Stimulated activated CD8-positive, alpha-beta memory T cell treated with anti-CD3 and anti-CD28 coated beads, Interleukin-4, amount 100 ng/mL, for 24 hours (primary cell): ENCODE data around the gene NDP.
A peak's percentile ranks its signal among the peaks of the same experiment; 100 is the strongest.
"Not testable (repeated sequence)": the region's sequence is repeated elsewhere in the genome, so short reads cannot be mapped to it uniquely, and the experiment has no call there.

ENCODE experiments used
- DNase-seq: peaks from one replicate; pipeline ENCODE4 v3.0.0-alpha.2; 2020; ENCODE audit warnings: low read depth

Gene NDP

GRCh38 chrX:43970528-43970927 is 2.7 kb downstream of the NDP start:
- DNase-seq: no peak

- DNase-seq: no peak
Measured at GRCh38 chrX:43969504-43970501, 3.4 kb downstream of the NDP start.

GRCh38 chrX:43968359-43968781 is 4.8 kb downstream of the NDP start:
- DNase-seq: no peak

GRCh38 chrX:43964936-43965335 is 8.3 kb downstream of the NDP start:
- no peak for DNase-seq

- no peak for DNase-seq
Measured at GRCh38 chrX:43963726-43964125, 9.5 kb downstream of the NDP start.

GRCh38 chrX:43962636-43963035 is 10.6 kb downstream of the NDP start:
- no peak for DNase-seq

DNA sequence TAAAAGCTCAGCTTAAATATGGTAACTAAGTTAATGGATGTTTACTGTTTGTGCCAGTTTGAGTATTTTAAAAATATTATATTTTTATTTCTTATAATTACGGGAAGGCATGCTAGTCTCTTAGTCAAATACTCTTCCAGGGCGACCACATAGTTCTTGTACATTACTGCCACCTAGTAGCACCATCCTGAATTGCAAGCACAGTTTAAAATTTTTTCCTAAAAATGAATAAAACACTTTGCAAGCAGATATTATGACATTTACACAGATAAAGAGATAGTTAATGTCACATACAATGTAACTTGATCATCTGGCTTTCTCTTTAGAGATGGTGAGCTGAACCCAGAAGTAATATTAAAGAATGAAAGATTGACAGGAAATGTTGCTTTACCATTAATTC is 11.5 kb downstream of the NDP start:
- DNase-seq: no peak

- DNase-seq: no peak
Measured at GRCh38 chrX:43958529-43958928, 14.7 kb downstream of the NDP start.

DNA sequence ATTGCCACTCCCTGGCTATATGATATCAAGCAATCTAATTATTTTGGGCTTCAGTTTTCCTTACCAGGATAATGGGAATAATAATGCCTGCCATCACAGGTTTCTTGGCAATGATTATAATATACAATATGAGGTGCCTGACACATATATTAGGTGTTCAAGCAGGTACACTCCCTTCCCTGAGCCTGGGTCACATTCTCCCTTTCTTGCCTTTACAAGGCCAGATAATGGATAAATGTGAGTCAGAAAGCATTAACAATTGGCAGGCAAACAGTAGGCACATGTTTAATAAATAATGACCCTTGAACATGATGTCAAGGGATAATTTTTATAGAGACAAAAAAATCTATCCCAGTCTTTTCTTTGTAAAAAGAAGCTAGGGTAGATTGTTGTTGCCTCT is 17.2 kb downstream of the NDP start:
- no peak for DNase-seq

DNA sequence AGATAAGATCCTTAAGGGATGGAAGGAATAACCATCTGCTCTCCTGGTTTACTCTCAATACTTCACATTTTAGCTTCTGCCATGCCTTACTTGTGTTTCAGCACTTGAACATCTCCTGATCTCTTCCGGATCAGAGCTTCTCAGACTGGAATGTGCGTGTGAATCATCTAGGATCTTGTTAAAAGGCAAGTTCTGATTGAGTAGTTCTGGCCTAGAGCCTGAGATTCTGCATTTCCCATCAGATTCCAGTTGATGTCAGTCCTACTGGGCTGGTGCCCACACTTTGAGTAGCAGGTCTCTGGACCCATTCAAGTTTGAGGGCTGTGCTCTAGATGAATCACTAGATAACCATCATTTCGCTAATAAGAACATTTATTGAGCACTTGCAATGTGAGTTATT is 20.0 kb downstream of the NDP start:
- no peak for DNase-seq

- peak; percentile 18 for DNase-seq
Measured at GRCh38 chrX:43949669-43950068, 23.5 kb downstream of the NDP start.

GRCh38 chrX:43940816-43941474 is 32.2 kb downstream of the NDP start:
- no peak for DNase-seq

DNA sequence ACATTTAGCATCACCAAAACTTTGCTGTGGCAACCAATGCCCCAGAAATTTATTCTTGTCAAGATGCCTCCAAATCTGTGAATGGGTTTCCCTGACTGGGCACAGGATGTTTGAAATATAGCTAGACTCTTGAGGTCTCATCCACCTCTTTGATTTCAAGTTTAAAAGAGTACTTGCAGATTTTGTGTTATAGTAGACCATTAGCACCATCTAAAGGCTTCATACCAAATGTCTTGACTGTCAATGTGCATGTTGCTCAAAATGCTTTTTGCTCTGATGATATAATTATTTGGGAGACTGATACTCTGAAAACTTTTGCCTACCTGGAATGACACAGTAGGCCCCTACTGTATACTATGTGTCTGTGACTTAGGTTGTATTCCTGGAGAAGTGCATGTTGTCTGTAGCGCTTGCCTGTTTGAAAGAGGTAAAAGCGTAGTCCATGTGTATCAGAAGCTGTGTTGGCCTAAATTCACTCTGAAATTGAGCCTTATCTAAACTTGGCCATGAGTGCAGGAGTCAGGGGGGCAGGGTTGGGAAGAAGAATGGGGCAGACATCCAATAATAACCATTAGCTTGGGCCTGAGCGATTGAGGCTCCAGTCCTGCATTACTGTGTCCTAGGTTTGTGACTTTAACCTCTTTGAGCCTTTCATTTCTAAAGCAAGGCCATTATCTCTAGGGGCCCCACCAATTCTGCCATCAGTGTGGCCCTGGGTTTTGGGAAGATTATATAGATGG is 33.8 kb downstream of the NDP start:
- DNase-seq: no peak

- not testable (repeated sequence) for DNase-seq
Measured at GRCh38 chrX:43922032-43922431, 51.2 kb downstream of the NDP start.

DNA sequence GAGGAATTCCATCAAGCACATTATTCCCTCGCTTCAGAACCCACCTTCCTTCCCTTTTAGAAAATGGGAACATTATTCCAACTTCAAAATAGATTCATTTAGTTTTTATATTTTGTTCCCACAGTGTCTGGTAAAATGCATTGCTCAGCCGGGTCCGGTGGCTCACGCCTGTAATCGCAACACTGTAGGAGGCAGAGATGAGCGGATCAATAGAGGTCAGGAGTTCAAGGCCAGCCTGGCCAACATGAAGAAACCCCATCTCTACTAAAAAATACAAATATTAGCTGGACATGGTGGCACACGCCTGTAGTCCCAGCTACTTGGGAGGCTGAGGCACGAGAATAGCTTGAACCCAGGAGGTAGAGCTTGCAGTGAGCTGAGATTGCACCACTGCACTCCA is 62.4 kb downstream of the NDP start:
- DNase-seq: not testable (repeated sequence)

GRCh38 chrX:43910012-43910411 is 63.2 kb downstream of the NDP start:
- DNase-seq: no peak

DNA sequence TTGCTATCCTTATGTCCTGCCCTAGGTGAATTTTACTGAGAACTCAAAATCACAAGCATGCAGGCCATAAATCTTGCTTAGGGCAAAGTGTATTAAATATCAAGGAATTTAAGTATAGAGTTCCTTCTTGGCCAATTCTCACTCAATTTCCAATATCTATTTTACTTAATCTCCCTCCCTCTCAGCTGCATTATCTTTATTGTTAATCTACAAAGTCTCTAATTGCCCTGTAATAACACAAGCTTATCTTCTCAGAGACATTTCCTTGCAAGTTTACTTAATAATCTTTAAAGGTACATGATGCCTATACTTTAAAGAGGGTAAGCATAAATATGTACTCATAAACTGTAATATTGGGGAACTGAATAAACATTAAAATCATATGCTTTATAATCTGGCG is 64.0 kb downstream of the NDP start:
- DNase-seq: no peak

DNA sequence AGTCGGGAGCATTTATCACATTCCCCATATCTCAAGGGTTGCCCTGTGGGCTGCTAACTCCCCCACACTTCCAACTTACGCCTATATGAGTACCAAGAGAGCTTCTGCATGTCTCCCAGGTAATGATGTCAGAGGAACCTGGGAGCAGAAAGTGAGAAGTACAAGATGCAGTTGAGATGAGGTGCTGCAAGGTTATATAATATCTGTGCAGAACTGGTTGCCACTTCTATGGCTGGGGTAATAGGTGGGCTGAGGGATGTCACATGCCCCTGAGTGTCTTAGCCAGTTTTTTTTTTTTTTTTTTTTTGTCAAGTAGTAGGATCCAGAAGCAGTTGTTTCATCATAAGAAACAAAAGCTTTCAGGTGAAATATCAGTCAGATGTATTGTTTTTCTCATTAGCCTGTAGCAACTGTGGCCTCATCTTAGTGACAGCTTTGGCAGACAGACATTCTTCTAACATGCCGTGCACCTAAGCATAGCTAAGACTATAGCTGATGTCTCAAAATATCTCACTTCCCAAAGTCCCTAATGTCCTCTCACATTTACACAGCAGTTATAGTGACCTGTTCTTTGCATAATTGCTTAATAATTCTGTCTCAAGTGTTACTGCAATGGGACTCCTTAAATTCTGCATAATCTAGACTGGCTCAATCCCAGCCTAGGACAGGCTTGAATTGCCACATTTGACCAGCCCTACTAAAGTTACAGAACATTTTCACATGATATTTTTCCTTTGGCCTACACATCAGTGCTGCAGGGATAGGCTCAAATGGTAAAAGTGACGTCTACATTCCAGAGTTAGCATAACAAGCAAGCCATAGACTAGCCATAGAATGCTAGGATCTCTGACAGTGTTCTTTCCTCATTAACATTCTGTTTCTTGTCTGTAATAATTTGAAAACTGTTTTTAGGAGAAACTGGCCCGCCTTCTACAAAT is 73.0 kb downstream of the NDP start:
- no peak for DNase-seq
